Ectodermal cell (in vitro differentiated cells): ENCODE measurements around the gene LGALS7B.
"Not testable (repeated sequence)": the region's sequence is repeated elsewhere in the genome, so short reads cannot be mapped to it uniquely, and the experiment has no call there.

Experiments used
- H3K27ac ChIP-seq: 2 replicates; pipeline ENCODE4 v1.7.0; 2013; ENCODE audit warnings: mild to moderate bottlenecking, low read depth, low read length; ENCODE audit not compliant: insufficient read depth, poor library complexity, severe bottlenecking
- H3K27me3 ChIP-seq: 2 replicates; pipeline ENCODE4 v1.7.0; 2013; ENCODE audit warnings: mild to moderate bottlenecking, low read length; ENCODE audit not compliant: insufficient read depth, control insufficient read depth, poor library complexity, severe bottlenecking
- H3K36me3 ChIP-seq: one replicate; pipeline ENCODE4 v1.7.0; 2013; ENCODE audit warnings: low read length; ENCODE audit not compliant: control insufficient read depth, insufficient read depth
- H3K4me1 ChIP-seq: one replicate; pipeline ENCODE4 v1.7.0; 2013; ENCODE audit warnings: low read length; ENCODE audit not compliant: control insufficient read depth, insufficient read depth
- H3K4me3 ChIP-seq: 2 replicates; pipeline ENCODE4 v1.7.0; 2013; ENCODE audit warnings: low read depth, low read length, control low read depth; ENCODE audit not compliant: insufficient read depth
- H3K9me3 ChIP-seq: 2 replicates; pipeline ENCODE4 v1.7.0; 2013; ENCODE audit warnings: mild to moderate bottlenecking, low read length, moderate library complexity; ENCODE audit not compliant: control insufficient read depth
- WGBS, 2 experiments: methylation state at CpG; one replicate each; pipeline ENCODE4 v1.1.7; 2013; ENCODE audit warnings: missing lambda C conversion rate in 2 of 2; 5-methylcytosine and 5-hydroxymethylcytosine counted together

LGALS7B gene

GRCh38 chr19:38819231-38819920 is 30.4 kb downstream of the LGALS7B start:
- Histone ChIP-seq H3K36me3 (peaks cover 5% of the 10 kb centered on the region), H3K4me3 (no peak overlapping the region), H3K4me1 (no peaks in the 10 kb centered on the region), H3K27me3 (no peaks in the 10 kb centered on the region), H3K9me3 (no peaks in the 10 kb centered on the region), H3K27ac (no peak overlapping the region)
- WGBS, 2 experiments, result 92% methylated on average over 13 of the region's 13 CpGs

GRCh38 chr19:38821230-38821825 is 32.3 kb downstream of the LGALS7B start:
- not testable (repeated sequence) for H3K9me3 ChIP-seq, H3K36me3 ChIP-seq, H3K4me1 ChIP-seq, H3K4me3 ChIP-seq, H3K27me3 ChIP-seq, H3K27ac ChIP-seq
- WGBS, 2 experiments, result 94 to 95% methylated on average over 29 of the region's 29 CpGs

GRCh38 chr19:38825936-38826335 is 36.9 kb downstream of the LGALS7B start:
- not testable (repeated sequence) for H3K4me3 ChIP-seq, H3K9me3 ChIP-seq, H3K27ac ChIP-seq, H3K4me1 ChIP-seq, H3K36me3 ChIP-seq, H3K27me3 ChIP-seq
- 94 to 95% methylated on average over 7 of the region's 7 CpGs for WGBS, 2 experiments

GRCh38 chr19:38826856-38827551 is 38.0 kb downstream of the LGALS7B start:
- 79 to 80% methylated on average over 6 of the region's 6 CpGs for WGBS, 2 experiments
- H3K27ac ChIP-seq, result no peak overlapping the region
- no peaks in the 10 kb centered on the region for H3K9me3 ChIP-seq
- H3K4me1 ChIP-seq, result peaks cover 5% of the 10 kb centered on the region
- H3K27me3 ChIP-seq, result no peaks in the 10 kb centered on the region
- no peak overlapping the region for H3K4me3 ChIP-seq
- peaks cover 4% of the 10 kb centered on the region for H3K36me3 ChIP-seq

GRCh38 chr19:38829203-38829602 is 40.2 kb downstream of the LGALS7B start:
- WGBS, 2 experiments, result 91 to 94% methylated on average over 6 to 7 of the region's 7 CpGs
- not testable (repeated sequence) for H3K9me3 ChIP-seq, H3K27ac ChIP-seq

GRCh38 chr19:38830039-38830733 is 41.2 kb downstream of the LGALS7B start:
- Histone ChIP-seq H3K9me3 (no peaks in the 10 kb centered on the region), H3K27ac (no peak overlapping the region), H3K4me1 (no peaks in the 10 kb centered on the region), H3K27me3 (no peaks in the 10 kb centered on the region), H3K4me3 (no peak overlapping the region), H3K36me3 (peaks cover 4% of the 10 kb centered on the region)
- whole genome bisulfite sequencing, 2 experiments, result 91 to 97% methylated on average over 3 to 4 of the region's 4 CpGs

More at GRCh38 chr19:38829203-38829602, 40.2 kb downstream of the LGALS7B start:
- H3K4me3 ChIP-seq, H3K4me1 ChIP-seq, H3K27me3 ChIP-seq, H3K36me3 ChIP-seq: not testable (repeated sequence)

GRCh38 chr19:38831142-38831605 is 42.2 kb downstream of the LGALS7B start:
- Histone ChIP-seq H3K4me3 (peak overlapping the region; percentile 80), H3K27ac (peak overlapping the region; percentile 56), H3K27me3 (no peaks in the 10 kb centered on the region), H3K9me3 (no peaks in the 10 kb centered on the region), H3K36me3 (peaks cover 8% of the 10 kb centered on the region), H3K4me1 (no peaks in the 10 kb centered on the region)
- WGBS, 2 experiments, result 13 to 14% methylated on average over 16 of the region's 16 CpGs

GRCh38 chr19:38833092-38833425 is 44.1 kb downstream of the LGALS7B start:
- H3K4me1 ChIP-seq, result no peaks in the 10 kb centered on the region
- H3K27ac ChIP-seq, result no peak overlapping the region
- no peak overlapping the region for H3K4me3 ChIP-seq
- H3K27me3 ChIP-seq, result no peaks in the 10 kb centered on the region
- WGBS, 2 experiments, result 90 to 96% methylated on average over 7 of the region's 7 CpGs
- no peaks in the 10 kb centered on the region for H3K9me3 ChIP-seq
- peaks cover 25% of the 10 kb centered on the region for H3K36me3 ChIP-seq

GRCh38 chr19:38834104-38834490 is 45.1 kb downstream of the LGALS7B start:
- WGBS, 2 experiments, result 94 to 97% methylated on average over 4 of the region's 4 CpGs

GRCh38 chr19:38834590-38834989 is 45.6 kb downstream of the LGALS7B start:
- Histone ChIP-seq H3K27me3 (no peaks in the 10 kb centered on the region), H3K4me1 (no peaks in the 10 kb centered on the region), H3K4me3 (no peak overlapping the region), H3K27ac (no peak overlapping the region), H3K36me3 (peaks cover 40% of the 10 kb centered on the region), H3K9me3 (no peaks in the 10 kb centered on the region)
- WGBS, 2 experiments, result 97 to 98% methylated on average over 6 of the region's 6 CpGs

More at GRCh38 chr19:38834104-38834490, 45.1 kb downstream of the LGALS7B start:
- no peaks in the 10 kb centered on the region for H3K9me3 ChIP-seq
- H3K36me3 ChIP-seq, result peaks cover 35% of the 10 kb centered on the region
- H3K27ac ChIP-seq, result no peak overlapping the region
- no peak overlapping the region for H3K4me3 ChIP-seq
- H3K4me1 ChIP-seq, result no peaks in the 10 kb centered on the region
- H3K27me3 ChIP-seq, result no peaks in the 10 kb centered on the region
